IMR-90 (cell line): ENCODE results near the gene MAML2. TPM values are rescaled to one million over a fixed set of nuclear protein-coding genes. Genes with fewer than 3 reads are reported as not detected.

Experiments used
- ATAC-seq: fragments of 200-7000 bp; cut with Tn5 transposase; 2 replicates; pipeline ENCODE4 v1.9.1; 2020; ENCODE audit warnings: low read depth, mild to moderate bottlenecking, moderate library complexity
- BruUV-seq: library from RNA; stranded (reverse); fragments of 400-500 nt; replicated peaks from 2 replicates; lab custom pipeline; 2021; lab: Mats Ljungman, UMichigan
- CTCF ChIA-PET: fragments of 300-600 bp; formaldehyde crosslinking; extraction: SDS; loops from one replicate; lab custom pipeline; 2021; ENCODE audit warnings: antibody characterized with exemption; lab: Yijun Ruan, JAX
- POLR2A ChIA-PET: fragments of 300-600 bp; sonication (Branson Sonifier 250); formaldehyde crosslinking; loops from one replicate; lab custom pipeline; 2022; ENCODE audit warnings: antibody characterized with exemption; ENCODE audit not compliant: unreplicated experiment; lab: Charles Lee
- DNase-seq: peaks from one replicate; pipeline ENCODE4 v3.0.0; 2013
- H2AFZ ChIP-seq: replicated peaks from 2 replicates; pipeline ENCODE3; 2013; ENCODE audit warnings: low read length, mild to moderate bottlenecking; ENCODE audit not compliant: poor library complexity
- H2AK5ac ChIP-seq: 2 replicates; pipeline ENCODE4 v1.6.1; 2013; ENCODE audit warnings: low read depth, low read length, inconsistent platforms
- H2AK9ac ChIP-seq: replicated peaks from 2 replicates; pipeline ENCODE3; 2013; ENCODE audit warnings: mild to moderate bottlenecking, low read depth, low read length, moderate library complexity; ENCODE audit not compliant: poor library complexity
- H2BK120ac ChIP-seq: 2 replicates; pipeline ENCODE4 v1.6.1; 2013; ENCODE audit warnings: low read depth, low read length, inconsistent platforms
- H2BK15ac ChIP-seq: 3 replicates; pipeline ENCODE4 v1.6.1; 2013; ENCODE audit warnings: low read depth, low read length, inconsistent platforms
- H2BK20ac ChIP-seq: 2 replicates; pipeline ENCODE4 v1.6.1; 2013; ENCODE audit warnings: low read depth, mild to moderate bottlenecking, inconsistent platforms, low read length, moderate library complexity
- H2BK5ac ChIP-seq: 2 replicates; pipeline ENCODE4 v1.6.1; 2013; ENCODE audit warnings: mild to moderate bottlenecking, low read depth, low read length, inconsistent platforms; ENCODE audit not compliant: poor library complexity, severe bottlenecking
- H3K14ac ChIP-seq: replicated peaks from 2 replicates; pipeline ENCODE4 v1.6.1; 2013; ENCODE audit warnings: low read depth, low read length, inconsistent platforms
- H3K18ac ChIP-seq: 2 replicates; pipeline ENCODE4 v1.6.1; 2013; ENCODE audit warnings: low read depth, low read length, control low read depth
- H3K23ac ChIP-seq: 2 replicates; pipeline ENCODE4 v1.6.1; 2013; ENCODE audit warnings: low read depth, low read length, inconsistent platforms
- H3K27ac ChIP-seq: 2 replicates; pipeline ENCODE4 v1.5.1; 2013; ENCODE audit warnings: mild to moderate bottlenecking, control low read depth, low read length; ENCODE audit not compliant: insufficient read depth
- H3K27me3 ChIP-seq: 2 replicates; pipeline ENCODE4 v1.6.1; 2013; ENCODE audit warnings: low read length; ENCODE audit not compliant: control insufficient read depth, insufficient read depth
- H3K36me3 ChIP-seq: 2 replicates; pipeline ENCODE4 v1.6.1; 2013; ENCODE audit warnings: low read length, mixed read lengths; ENCODE audit not compliant: control insufficient read depth, insufficient read depth
- H3K4ac ChIP-seq: 2 replicates; pipeline ENCODE4 v1.6.1; 2013; ENCODE audit warnings: low read depth, low read length, inconsistent platforms
- H3K4me1 ChIP-seq: 2 replicates; pipeline ENCODE4 v1.6.1; 2013; ENCODE audit warnings: low read length, mixed read lengths; ENCODE audit not compliant: control insufficient read depth, insufficient read depth
- H3K4me2 ChIP-seq: 2 replicates; pipeline ENCODE4 v1.6.1; 2013; ENCODE audit warnings: low read depth, mild to moderate bottlenecking, control low read depth, low read length, moderate library complexity
- H3K4me3 ChIP-seq: 2 replicates; pipeline ENCODE4 v1.5.1; 2013; ENCODE audit warnings: low read depth, mild to moderate bottlenecking, control low read depth, low read length, moderate library complexity; ENCODE audit not compliant: insufficient read depth
- H3K56ac ChIP-seq: 2 replicates; pipeline ENCODE4 v1.6.1; 2013; ENCODE audit warnings: low read length, inconsistent platforms; ENCODE audit not compliant: insufficient read depth; ENCODE audit errors: extremely low read depth
- H3K79me1 ChIP-seq, 2 experiments: 2 replicates each; pipeline ENCODE4 v1.6.1; 2013; ENCODE audit warnings: low read length in 2 of 2, inconsistent platforms in 1 of 2, low read depth in 1 of 2
- H3K9ac ChIP-seq: 2 replicates; pipeline ENCODE4 v1.6.1; 2013; ENCODE audit warnings: low read depth, low read length, control low read depth
- H3K9me1 ChIP-seq: 2 replicates; pipeline ENCODE4 v1.6.1; 2013; ENCODE audit warnings: low read length, inconsistent platforms; ENCODE audit not compliant: insufficient read depth
- H3K9me3 ChIP-seq: 2 replicates; pipeline ENCODE4 v1.6.1; 2013; ENCODE audit warnings: low read length; ENCODE audit not compliant: control insufficient read depth, insufficient read depth
- H4K20me1 ChIP-seq: 2 replicates; pipeline ENCODE4 v1.6.1; 2013; ENCODE audit warnings: low read length, inconsistent platforms; ENCODE audit not compliant: insufficient read depth
- H4K5ac ChIP-seq: 2 replicates; pipeline ENCODE4 v1.6.1; 2013; ENCODE audit warnings: mild to moderate bottlenecking, low read depth, low read length, control low read depth
- H4K8ac ChIP-seq, 2 experiments: 2 replicates each; pipeline ENCODE4 v1.6.1; 2013; ENCODE audit warnings: low read depth in 2 of 2, low read length in 2 of 2, control low read depth in 1 of 2, inconsistent platforms in 1 of 2
- H4K91ac ChIP-seq: 2 replicates; pipeline ENCODE4 v1.6.1; 2013; ENCODE audit warnings: low read depth, low read length, inconsistent platforms; ENCODE audit not compliant: insufficient read depth
- BHLHE40 ChIP-seq: fragments of 150-350 bp; IDR thresholded peaks from 2 replicates; pipeline ENCODE4 v1.6.1; 2016; ENCODE audit warnings: mild to moderate bottlenecking, low read depth, low read length
- CEBPB ChIP-seq: IDR thresholded peaks from 2 replicates; pipeline ENCODE4 v1.6.1; 2012; ENCODE audit warnings: low read depth, low read length, improper control_type of control experiment
- CHD1 ChIP-seq: IDR thresholded peaks from 2 replicates; pipeline ENCODE4 v1.6.1; 2012; ENCODE audit warnings: low read depth, low read length, improper control_type of control experiment
- CTCF ChIP-seq: conservative IDR thresholded peaks from 2 replicates; pipeline ENCODE4 v1.5.1; 2012; ENCODE audit warnings: mild to moderate bottlenecking, low read depth, low read length, improper control_type of control experiment
- ELK1 ChIP-seq: fragments of 150-350 bp; IDR thresholded peaks from 2 replicates; pipeline ENCODE4 v1.6.1; 2016; ENCODE audit warnings: low read depth, mild to moderate bottlenecking, low read length, moderate library complexity, borderline replicate concordance
- FOS ChIP-seq: fragments of 150-350 bp; IDR thresholded peaks from 2 replicates; pipeline ENCODE4 v1.6.1; 2016; ENCODE audit warnings: low read depth, low read length
- MAFK ChIP-seq: IDR thresholded peaks from 2 replicates; pipeline ENCODE4 v1.6.1; 2012; ENCODE audit warnings: low read depth, low read length, improper control_type of control experiment
- MAZ ChIP-seq: IDR thresholded peaks from 2 replicates; pipeline ENCODE4 v1.6.1; 2012; ENCODE audit warnings: low read depth, mild to moderate bottlenecking, low read length, improper control_type of control experiment, moderate library complexity, borderline replicate concordance
- MXI1 ChIP-seq: IDR thresholded peaks from 2 replicates; pipeline ENCODE4 v1.6.1; 2012; ENCODE audit warnings: low read depth, mild to moderate bottlenecking, low read length, moderate library complexity, borderline replicate concordance
- NFE2L2 ChIP-seq: fragments of 150-350 bp; IDR thresholded peaks from 2 replicates; pipeline ENCODE4 v1.6.1; 2016; ENCODE audit warnings: low read depth, mild to moderate bottlenecking, low read length
- POLR2A ChIP-seq: IDR thresholded peaks from 2 replicates; pipeline ENCODE4 v1.6.1; 2012; ENCODE audit warnings: mild to moderate bottlenecking, low read depth, low read length
- RAD21 ChIP-seq: IDR thresholded peaks from 2 replicates; pipeline ENCODE4 v1.6.1; 2012; ENCODE audit warnings: low read length, improper control_type of control experiment
- RCOR1 ChIP-seq: IDR thresholded peaks from 2 replicates; pipeline ENCODE4 v1.6.1; 2012; ENCODE audit warnings: mild to moderate bottlenecking, low read length, improper control_type of control experiment; ENCODE audit not compliant: insufficient replicate concordance
- RFX5 ChIP-seq: IDR thresholded peaks from 2 replicates; pipeline ENCODE4 v1.8.0; 2012; ENCODE audit warnings: low read depth, mild to moderate bottlenecking, low read length, moderate library complexity
- SMC3 ChIP-seq: fragments of 150-350 bp; IDR thresholded peaks from 2 replicates; pipeline ENCODE4 v1.6.1; 2016; ENCODE audit warnings: low read depth, mild to moderate bottlenecking, antibody characterized with exemption, low read length, moderate library complexity
- WGBS, 2 experiments: methylation state at CpG; one replicate each; pipeline versions ENCODE4 v1.1.5 to v1.1.7; 2013; ENCODE audit warnings: missing lambda C conversion rate in 2 of 2; ENCODE audit not compliant: insufficient read length in 1 of 2; ENCODE audit errors: extremely low coverage in 2 of 2; 5-methylcytosine and 5-hydroxymethylcytosine counted together
- dilution Hi-C: fragments of 300-500 bp; cut with HindIII; formaldehyde crosslinking; loops from one replicate; pipeline ENCODE4 v1.14.3; 2018; ENCODE audit warnings: low sequenced_read_pairs; ENCODE audit not compliant: unreplicated experiment
- in situ Hi-C: fragments of 300-500 bp; cut with MboI; formaldehyde crosslinking; loops from 3 replicates; pipeline ENCODE4 v1.14.3; 2019; ENCODE audit warnings: low sequenced_read_pairs, inconsistent platforms, mixed read lengths
- intact Hi-C: fragments of 100-400 bp; cut with micrococcal nuclease; formaldehyde crosslinking; loops from 2 replicates; pipeline ENCODE4 v1.10.0; 2022
- polyA plus RNA-seq, 3 experiments: library from polyadenylated mRNA; depleted of rRNA; stranded (reverse); fragments of >200 nt; gene quantifications; 2 replicates each; pipeline ENCODE4 v1.2.3, GENCODE V29; 2012; ENCODE audit warnings: low replicate concordance in 1 of 3
- total RNA-seq: library from RNA; depleted of rRNA; stranded (reverse); fragments of >200 nt; gene quantifications from 2 replicates; pipeline ENCODE4 v1.2.3, GENCODE V29; 2012
- TF ChIP-seq, protein P1 (sequence below): fragments of 150-350 bp; IDR thresholded peaks from 2 replicates; pipeline ENCODE4 v1.6.1; 2017; ENCODE audit warnings: mild to moderate bottlenecking, antibody characterized with exemption, low read length, low read depth

The MAML2 gene
- total and polyA plus RNA-seq, 2 of the 4 experiments (the other 2 are of a cell fraction): 15.0 to 19.5 TPM

DNA sequence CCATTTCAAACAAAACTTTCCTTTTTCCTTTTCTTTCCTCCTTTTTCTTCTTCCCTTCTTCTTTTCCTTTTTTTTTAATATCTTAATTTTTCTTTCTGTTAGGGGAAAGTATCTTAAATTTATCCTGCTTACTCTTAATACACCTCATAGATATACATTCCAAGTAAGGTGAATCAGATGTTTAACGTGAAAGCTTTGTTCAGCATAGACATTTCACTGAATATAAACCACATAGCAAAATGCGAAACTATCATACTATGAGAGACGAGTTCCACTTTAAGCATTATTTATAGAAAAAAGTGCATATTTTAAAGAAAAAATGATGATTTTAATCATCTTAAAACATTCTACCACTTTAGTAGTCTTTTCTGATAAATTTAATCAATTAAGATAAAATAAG, 281.3 kb downstream of the MAML2 start:
- H2BK120ac ChIP-seq: no peak overlapping the region
- H2BK5ac ChIP-seq: peak overlapping the region; percentile 40
- no peak overlapping the region for H3K4ac ChIP-seq
- H2BK15ac ChIP-seq: no peak overlapping the region
- H3K27ac ChIP-seq: no peak overlapping the region
- in situ Hi-C loops (no loop called here), intact Hi-C loops (no loop called here), dilution Hi-C loops (no loop called here)
- H3K36me3 ChIP-seq: no peaks in the 10 kb centered on the region; the same call in 1 of the 2 replicates
- peaks cover 3% of the 10 kb centered on the region; the same call in 1 of the 2 replicates for H4K20me1 ChIP-seq
- H3K4me1 ChIP-seq: peaks cover 19% of the 10 kb centered on the region
- BruUV-seq: no TSS peak
- H4K8ac ChIP-seq: no peak overlapping the region
- no peak overlapping the region for H3K23ac ChIP-seq
- no peaks in the 10 kb centered on the region for H3K27me3 ChIP-seq
- no peak overlapping the region for H2AFZ ChIP-seq
- no peak overlapping the region for H3K9ac ChIP-seq
- H3K9me1 ChIP-seq: peaks cover 7% of the 10 kb centered on the region
- H2BK20ac ChIP-seq: no peak overlapping the region
- H3K79me1 ChIP-seq: peaks cover 22 to 53% of the 10 kb centered on the region in 2 experiments
- H2AK5ac ChIP-seq: no peak overlapping the region
- H3K4me2 ChIP-seq: no peak overlapping the region
- ChIA-PET POLR2A (no interaction called here), CTCF (interaction anchor here (0.9 to 1.8 kb wide), 2 partner anchors 53 to 281 kb away, joined by 3 to 6 read pairs; partner anchors contain the start of gene MAML2)
- no peak overlapping the region for H3K56ac ChIP-seq
- no peak overlapping the region for H4K5ac ChIP-seq
- no peak for ATAC-seq
- WGBS, 2 experiments: no CpG with 5 or more reads among the region's 3 CpGs
- TF ChIP-seq FOS (no peak), NFE2L2 (no peak), RCOR1 (no peak), MXI1 (no peak), MAZ (no peak), CHD1 (no peak), CEBPB (no peak), RFX5 (no peak), BHLHE40 (no peak), ELK1 (no peak), SMC3 (no peak), CTCF (no peak), POLR2A (no peak), MAFK (no peak), RAD21 (no peak)
- TF ChIP-seq, protein P1, sequence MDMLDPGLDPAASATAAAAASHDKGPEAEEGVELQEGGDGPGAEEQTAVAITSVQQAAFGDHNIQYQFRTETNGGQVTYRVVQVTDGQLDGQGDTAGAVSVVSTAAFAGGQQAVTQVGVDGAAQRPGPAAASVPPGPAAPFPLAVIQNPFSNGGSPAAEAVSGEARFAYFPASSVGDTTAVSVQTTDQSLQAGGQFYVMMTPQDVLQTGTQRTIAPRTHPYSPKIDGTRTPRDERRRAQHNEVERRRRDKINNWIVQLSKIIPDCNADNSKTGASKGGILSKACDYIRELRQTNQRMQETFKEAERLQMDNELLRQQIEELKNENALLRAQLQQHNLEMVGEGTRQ: no peak
- H3K4me3 ChIP-seq: no peak overlapping the region
- H3K14ac ChIP-seq: no peak overlapping the region
- H3K9me3 ChIP-seq: no peaks in the 10 kb centered on the region
- no peak overlapping the region for H4K91ac ChIP-seq
- no peak for DNase-seq
- H3K18ac ChIP-seq: no peak overlapping the region
- H2AK9ac ChIP-seq: no peak overlapping the region
